PC-9 (cell line): ENCODE data around the gene CSH2.
"Not testable (repeated sequence)": the region's sequence is repeated elsewhere in the genome, so short reads cannot be mapped to it uniquely, and the experiment has no call there.

ENCODE experiments used
- EZH2 ChIP-seq: fragments of 200-600 bp; sonication (generic); IDR thresholded peaks from 2 replicates; pipeline ENCODE4 v1.8.0; 2017; ENCODE audit warnings: antibody characterized with exemption, low read depth
- TF ChIP-seq, protein P1 (sequence below): fragments of 200-600 bp; sonication (generic); conservative IDR thresholded peaks from 2 replicates; pipeline ENCODE4 v1.6.1; 2017; ENCODE audit warnings: mixed run types, antibody characterized with exemption, mild to moderate bottlenecking, moderate library complexity

DNA sequence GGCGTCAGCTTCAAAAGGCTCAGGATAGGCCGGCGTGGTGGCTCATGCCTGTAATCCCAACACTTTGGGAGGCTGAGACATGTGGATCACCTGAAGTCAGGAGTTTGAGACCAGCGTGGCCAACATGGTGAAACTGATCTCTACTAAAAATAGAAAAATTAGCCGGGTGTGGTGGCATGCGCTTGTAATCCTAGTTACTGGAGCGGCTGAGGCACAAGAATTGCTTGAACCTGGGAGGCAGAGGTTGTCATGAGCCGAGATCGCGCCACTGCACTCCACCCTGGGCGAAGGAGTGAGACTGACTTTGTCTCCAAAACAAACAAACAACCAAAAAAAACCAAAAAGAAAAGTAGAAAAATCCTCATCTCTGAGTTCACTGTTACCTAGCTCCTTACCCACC is 11.6 kb upstream of the CSH2 start:
- TF ChIP-seq, protein P1, sequence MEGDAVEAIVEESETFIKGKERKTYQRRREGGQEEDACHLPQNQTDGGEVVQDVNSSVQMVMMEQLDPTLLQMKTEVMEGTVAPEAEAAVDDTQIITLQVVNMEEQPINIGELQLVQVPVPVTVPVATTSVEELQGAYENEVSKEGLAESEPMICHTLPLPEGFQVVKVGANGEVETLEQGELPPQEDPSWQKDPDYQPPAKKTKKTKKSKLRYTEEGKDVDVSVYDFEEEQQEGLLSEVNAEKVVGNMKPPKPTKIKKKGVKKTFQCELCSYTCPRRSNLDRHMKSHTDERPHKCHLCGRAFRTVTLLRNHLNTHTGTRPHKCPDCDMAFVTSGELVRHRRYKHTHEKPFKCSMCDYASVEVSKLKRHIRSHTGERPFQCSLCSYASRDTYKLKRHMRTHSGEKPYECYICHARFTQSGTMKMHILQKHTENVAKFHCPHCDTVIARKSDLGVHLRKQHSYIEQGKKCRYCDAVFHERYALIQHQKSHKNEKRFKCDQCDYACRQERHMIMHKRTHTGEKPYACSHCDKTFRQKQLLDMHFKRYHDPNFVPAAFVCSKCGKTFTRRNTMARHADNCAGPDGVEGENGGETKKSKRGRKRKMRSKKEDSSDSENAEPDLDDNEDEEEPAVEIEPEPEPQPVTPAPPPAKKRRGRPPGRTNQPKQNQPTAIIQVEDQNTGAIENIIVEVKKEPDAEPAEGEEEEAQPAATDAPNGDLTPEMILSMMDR = not testable (repeated sequence)
- TF ChIP-seq EZH2 = not testable (repeated sequence)
